SK-MEL-5 (cell line): Measurements from ENCODE around the gene ACOT7. TPM values are rescaled to one million over a fixed set of nuclear protein-coding genes. Genes with fewer than 3 reads are reported as not detected.

Experiments used
- DNase-seq: peaks from one replicate; pipeline ENCODE4 v3.0.0-alpha.2; 2016; ENCODE audit warnings: low read depth, low spot score
- in situ Hi-C: cut with HindIII; loops from 2 replicates; pipeline ENCODE4 v1.10.0; 2016; ENCODE audit warnings: low sequenced_read_pairs, high pct_unique_total_duplicates, low pct_unique_long_range_greater_than_20kb
- total RNA-seq: library from RNA; depleted of rRNA; stranded (reverse); fragments of >200 nt; shearing (Covaris generic); gene quantifications from 2 replicates; pipeline ENCODE4 v1.2.3, GENCODE V29; 2014

ACOT7 gene
- total RNA-seq, 1 experiment from 2014 or later = 125 TPM

DNA sequence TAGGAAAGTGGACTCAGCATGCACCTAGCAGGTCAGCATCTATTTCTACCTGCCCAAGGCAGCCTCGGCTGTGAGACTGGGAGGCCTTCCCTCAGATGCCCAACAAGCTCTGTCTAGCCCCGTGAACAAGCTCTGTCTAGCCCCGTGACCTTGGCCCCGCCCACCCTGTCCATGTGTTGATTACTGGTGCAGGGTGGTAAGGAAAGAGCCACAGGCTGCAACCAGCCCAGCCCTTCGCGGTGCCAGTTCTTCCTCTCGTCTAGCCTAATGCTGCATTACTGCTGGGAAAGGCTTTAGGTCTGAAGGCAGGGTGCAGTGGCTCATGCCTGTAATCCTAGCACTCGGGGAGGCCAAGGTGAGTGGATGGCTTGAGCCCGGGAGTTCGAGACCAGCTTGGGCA, 134.9 kb downstream of the ACOT7 start:
- in situ Hi-C loops = no loop called here
- no peak for DNase-seq

DNA sequence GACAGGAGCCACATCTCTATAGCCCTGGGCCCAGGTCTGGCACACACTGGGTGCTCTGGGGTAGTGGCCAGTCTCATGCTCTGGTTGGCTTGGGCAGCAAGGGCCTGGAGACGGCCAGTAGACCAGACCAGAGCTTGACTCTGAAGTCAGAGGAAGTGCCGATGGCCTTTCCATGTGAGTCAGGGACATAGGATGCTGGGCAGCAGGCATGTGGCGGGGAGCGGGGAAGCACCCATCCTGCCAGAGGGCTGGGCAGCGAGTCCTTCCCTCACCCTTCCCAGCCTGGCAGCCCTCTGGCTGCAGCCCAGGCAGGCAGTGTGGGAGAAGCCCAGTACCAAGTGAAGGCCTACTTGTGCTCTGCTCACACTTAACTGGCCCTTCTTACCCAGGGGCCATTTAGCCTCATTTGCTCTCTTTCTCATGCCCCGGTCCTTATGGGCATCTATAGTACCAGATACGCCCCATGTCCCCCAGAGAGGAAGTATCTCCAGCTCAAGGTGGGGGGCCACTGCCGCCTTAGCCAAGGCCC, 136.0 kb downstream of the ACOT7 start:
- no peak for DNase-seq
- in situ Hi-C loops = no loop called here

DNA sequence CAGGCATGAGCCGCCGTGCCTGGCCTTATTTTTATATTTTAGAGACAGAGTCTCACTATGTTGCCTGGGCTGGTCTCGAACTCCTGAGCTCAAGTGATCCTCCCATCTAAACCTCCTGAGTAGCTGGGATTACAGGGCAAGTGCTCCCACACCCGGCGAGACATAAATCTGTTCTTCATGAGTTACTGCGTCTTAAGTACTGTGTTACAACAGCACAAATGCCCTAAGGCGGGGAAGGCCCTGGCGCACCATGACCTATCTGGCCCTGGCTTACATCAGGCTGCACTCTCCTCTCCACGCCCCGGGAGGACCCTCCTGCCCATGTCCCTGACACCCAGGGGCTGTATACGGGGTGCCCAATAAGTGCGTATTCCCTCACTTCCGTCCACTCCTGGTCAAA, 136.9 kb downstream of the ACOT7 start:
- no peak for DNase-seq
- in situ Hi-C loops = no loop called here

DNA sequence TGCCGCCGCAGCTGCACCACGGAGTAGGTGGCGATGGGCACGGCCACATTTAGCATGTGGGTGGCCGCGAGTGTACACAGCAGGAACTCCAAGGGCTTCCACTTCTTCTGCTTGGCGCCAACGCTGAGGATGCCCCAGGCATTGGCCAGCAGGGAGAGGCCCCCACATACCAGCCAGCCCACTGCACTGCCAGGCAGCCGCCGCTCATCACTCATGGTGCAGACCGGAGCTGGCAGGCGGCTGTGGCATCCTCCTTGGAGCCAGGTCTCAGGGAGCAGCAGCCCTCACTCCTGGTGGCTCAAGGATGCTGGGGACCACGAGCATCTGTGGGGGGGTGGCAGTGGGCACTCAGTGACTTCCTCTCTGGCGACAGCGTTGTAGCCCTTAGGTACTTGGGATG, 138.9 kb downstream of the ACOT7 start:
- no peak for DNase-seq
- in situ Hi-C loops = no loop called here

DNA sequence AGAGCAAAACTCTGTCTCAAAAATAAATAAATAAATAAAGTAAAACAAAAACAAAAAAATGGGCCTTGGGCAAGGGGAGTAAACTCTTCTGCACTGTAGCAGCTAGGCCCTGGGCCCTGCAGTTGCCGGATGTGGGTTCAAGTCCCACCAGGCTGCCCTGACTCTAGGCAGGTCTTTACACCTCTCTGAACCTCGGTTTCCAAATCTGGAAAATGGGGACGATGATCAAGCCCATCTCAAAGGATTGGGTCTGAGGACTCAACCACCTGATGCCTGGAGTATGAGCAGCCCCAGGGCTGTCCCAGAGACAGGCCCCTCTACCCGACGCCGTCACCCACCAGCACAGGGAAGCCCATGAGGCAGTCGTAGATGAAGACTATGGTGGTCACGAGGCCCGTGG, 140.2 kb downstream of the ACOT7 start:
- in situ Hi-C loops = no loop called here
- DNase-seq = no peak

DNA sequence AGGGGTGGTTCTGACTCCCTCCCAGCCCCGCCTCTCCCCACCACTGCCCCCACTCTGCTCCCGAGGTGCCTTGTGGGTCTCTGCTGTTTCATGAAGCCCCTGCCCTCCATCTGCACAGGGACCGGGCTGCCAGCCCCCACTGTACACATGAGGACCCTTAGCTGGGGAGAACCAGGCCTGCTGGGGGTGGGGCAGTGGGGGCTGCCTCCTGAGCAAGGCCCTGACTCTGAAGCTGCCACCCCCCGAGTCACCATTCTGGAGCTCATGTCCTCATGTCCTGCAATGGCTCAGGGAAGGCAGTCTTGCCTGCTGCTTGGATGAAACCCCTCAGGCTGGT, 141.2 kb downstream of the ACOT7 start:
- DNase-seq = no peak
- in situ Hi-C loops = no loop called here

DNA sequence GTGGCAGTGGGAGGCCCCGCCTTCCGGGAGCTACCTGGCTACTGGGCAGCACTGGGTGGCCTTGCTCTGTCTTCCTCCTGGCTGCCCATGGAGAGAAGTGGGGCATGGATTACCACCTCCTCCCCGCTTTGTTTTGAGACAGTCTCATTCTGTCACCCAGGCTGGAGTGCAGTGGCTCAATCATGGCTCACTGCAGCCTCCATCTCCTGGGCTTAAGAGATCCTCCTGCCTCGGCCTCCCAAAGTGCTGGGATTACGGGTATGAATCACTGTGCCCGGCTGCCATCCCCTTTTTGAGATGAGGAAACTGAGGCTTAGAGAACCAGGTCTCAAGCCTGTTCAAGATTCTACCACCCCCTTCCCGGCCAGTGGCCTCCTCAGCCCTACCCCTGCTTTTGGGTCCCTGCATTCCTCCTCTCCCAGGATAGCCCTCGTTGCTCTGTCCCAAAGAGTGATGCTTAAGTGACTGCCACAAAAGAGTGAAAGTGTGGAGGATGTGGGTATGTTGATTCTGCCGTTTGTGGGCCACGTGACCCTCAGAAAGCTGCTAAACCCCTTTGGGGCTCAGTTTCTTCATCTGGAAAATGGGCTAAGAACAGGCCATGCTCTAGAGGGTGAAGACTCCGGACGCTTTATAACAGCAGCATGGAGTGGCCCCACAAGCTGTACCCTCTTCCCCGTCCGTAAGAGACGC, 141.7 kb downstream of the ACOT7 start:
- in situ Hi-C loops = no loop called here

DNA sequence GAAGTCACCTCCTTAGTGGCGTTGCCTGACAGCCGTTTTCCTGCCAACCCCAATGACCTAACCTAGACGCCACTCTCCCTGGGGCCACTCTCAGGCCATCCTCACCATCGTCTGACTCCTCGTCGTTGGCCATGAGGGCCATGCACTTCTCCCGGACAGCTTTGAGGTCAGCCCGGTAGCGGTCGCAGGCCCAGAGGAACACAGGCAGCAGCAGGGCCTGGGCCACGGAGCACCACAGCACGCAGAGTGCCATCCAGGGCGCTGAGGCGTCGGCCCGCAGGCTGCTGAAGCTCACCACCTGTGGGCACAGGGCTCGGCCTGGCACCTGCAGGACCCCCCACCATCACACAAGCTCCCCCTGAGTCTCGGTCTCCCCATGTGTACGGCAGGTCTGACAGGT, 142.3 kb downstream of the ACOT7 start:
- no peak for DNase-seq
- in situ Hi-C loops = no loop called here

More for the DNA sequence above, 141.7 kb downstream of the ACOT7 start:
- DNase-seq = no peak

DNA sequence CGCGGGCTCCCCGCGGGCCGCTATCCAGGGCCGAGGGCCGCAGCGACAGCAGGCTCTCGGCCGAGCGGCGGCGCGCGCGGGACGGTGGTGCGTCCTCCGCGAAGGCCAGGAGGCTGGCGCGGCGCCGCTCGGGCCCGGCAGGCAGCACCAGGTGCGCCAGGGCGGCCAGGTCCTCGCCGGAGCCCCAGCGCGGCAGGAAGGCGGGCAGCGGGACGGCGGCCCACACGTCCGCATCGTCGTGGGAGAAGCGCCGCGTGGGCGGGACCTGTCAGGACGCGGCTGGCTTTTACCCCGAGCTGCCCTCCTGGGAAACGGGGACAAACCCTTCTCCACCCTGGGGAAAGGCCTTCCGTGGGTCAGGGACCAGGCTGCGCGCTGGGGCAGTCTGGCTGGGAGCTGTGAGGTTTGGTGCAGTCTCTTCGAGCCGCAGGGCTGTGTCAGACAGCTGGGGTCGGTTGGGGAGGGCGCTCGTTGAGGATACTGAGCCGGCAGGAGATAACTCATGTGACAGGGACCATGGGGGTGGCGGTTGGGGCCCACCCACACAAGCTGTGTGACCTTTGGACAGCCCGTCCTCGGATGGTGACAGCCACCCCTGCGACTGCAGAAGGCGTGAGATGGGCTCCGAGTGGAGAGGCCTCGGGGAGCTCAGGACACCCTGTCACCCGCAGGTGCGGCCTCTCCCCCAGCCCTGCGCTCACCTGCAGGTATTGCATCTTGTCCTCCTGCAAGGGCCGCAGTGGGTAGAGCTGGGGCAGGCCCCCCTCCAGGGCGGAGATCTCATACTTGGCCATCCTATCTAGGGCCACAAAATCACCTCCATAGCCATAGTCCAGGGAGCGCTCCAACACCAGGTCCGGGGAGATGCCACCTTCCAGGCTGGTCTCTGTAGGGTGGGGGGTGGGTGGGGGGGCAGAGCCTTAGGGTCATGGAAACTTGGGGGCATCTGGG, 143.6 kb downstream of the ACOT7 start:
- no peak for DNase-seq
- in situ Hi-C loops = no loop called here

DNA sequence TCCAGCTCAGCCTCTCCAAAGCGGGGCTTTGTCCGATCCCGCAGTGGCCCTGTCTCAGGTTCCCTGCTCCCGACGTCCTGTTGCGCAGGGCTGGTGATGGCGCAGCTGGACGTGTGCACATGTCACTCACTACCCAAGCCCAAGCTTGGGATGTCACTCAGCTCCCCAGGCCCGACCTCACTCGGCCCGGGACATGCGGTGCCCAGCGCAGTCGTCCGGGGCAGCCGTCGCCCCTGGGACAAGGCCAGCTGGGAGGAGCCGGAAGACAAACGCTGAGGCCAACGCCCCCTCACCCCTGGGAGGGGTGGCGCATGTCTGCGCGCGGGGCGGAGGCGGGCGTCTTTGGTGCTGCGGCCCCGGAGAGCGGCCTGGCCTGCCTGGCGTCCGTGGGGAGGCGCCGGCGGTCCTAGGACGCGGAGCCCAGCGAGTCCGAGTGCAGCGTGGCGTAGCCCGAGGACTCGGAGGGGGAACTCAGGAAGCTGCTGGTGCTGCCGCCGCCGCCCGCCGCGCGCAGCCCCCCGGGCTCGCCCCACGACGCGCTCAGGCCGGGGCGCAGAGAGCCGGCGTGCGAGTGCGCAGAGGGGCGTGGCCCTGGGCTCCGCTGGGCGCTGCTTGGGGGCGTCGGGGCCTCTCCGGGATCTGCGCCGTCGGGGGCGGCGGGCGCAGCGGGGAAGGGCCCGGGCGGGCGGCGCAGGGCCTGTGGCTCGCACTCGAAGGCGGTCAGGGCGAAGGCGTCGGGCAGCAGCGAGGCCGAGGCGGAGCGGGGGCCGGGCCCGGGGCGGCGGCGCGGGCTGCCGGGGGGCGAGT, 144.4 kb downstream of the ACOT7 start:
- DNase-seq = no peak
- in situ Hi-C loops = no loop called here

DNA sequence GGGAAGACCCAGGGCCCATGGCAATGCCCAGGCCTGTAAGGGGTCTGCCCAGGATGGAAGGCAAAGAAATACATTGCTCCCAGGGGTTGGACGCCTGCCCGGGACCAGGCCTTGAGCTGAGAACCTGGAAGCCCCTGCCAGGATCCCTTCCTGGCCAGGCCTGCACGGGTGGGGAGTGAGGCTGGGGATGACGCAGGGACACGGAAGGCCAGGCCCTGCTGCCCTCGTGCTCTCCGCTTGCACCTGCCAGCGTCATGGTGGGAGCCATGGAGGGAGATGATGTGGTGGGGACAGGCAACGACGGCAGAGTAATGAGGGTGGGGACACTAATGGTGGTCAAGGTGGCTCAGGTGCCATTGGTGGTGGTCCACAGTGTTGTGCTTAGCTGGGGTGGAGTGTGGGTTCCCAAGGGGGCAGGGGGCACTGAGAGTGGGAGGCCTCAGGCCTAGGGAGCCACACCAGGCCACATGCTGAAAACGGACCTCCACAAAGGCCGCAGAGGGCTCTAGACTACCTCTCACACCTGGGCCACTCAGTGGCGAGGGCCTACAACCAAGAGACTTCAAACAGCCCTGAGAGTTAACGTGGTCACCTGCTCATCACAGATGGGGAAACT, 145.3 kb downstream of the ACOT7 start:
- DNase-seq = no peak
- in situ Hi-C loops = no loop called here

DNA sequence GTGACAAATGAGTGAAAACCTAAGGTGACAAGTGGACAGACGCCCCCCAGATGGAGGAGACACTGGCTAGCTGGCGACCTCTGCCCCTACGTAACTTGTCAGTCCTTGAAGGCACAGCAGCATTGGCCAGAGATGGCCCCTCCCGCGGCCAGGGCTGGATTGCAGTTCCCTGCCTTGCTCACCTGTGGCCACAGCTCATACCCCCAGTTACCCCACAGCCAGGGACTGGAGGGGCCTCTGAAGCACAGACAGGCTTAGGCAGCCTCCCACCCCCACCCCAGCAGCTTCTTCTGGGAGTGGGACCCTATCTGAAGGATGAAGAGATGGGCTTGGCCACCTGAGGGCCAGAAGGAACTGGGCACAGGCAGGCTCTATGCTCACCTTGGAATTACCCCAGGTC, 145.9 kb downstream of the ACOT7 start:
- DNase-seq = no peak
- in situ Hi-C loops = no loop called here

DNA sequence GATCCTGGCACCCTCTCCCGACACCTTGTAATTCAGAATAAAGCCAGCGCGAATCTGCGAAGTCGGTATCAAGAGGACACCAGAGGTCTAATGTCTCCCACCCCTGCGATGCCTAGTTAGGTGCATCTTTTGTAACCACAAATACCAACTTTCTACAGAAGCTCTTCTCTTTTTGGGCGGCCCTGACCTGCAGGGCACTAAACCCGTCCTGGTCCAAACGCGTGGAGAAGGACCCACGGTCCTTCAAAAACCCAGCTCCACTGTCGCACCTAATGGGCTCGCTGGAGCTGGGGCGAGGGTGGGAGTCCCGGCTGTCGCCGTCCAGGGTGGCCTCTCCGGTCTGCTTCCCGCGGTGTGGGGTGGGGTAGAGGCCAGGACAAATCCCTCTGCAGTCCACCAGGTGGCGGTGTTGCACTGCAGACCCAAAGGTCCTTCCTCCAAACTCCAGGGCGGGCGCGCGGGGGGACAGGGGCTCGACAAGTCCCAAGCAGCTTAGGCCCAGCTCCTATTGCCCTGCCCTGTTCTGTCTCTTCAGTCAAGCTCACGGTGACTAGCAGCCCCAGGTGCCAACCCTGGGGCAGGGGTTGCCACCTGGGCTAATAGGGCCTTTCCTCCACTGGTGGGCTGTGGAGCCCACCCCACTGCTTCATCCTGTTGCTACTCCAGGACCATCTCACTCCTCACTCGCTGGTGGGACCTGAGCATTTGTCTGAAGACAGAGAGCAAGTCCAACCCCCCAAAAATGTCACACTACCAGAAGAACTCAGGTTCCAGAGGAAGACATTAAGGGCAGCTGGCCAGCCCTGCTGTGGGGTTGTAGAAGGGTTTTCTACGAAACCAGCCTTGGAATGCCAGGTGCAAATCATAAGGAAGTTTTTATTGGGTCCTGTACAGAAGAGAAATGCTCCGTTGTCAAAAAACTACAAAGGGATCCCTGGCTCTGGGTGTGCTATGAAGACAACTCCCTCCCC, 146.8 kb downstream of the ACOT7 start:
- peak; percentile 67 for DNase-seq
- in situ Hi-C loops = no loop called here

DNA sequence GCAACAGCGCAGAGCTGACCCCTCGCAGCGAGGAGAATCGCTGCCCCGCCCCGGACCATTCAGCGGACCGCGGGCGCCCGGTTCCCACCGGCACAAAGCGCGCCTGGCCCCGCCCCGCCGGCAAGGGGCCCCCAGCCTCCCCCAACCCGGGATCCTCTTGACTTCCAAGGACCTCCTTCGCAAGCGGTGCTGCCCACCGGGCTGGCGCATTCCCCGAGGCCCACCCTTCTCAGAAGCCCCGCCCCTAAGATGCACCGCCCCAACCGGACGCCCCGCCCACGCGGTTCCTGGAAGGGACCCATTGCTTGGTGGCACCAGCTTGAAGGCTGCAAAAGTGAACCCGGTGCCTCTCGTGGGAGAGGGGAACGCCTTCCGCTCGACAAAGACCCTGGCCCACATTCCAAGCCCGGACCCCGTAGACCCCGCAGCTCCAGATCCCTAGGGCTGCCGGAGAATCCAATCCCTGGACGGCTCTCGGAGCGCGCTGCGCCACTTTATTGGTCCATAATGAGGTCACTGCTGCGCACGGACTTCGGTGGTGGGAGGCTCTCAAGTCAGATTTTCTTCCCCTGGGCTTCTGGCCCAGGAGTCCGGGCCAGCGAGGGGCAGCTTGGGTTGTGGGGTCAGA, 147.6 kb downstream of the ACOT7 start:
- peak; percentile 51 for DNase-seq
- in situ Hi-C loops = no loop called here

DNA sequence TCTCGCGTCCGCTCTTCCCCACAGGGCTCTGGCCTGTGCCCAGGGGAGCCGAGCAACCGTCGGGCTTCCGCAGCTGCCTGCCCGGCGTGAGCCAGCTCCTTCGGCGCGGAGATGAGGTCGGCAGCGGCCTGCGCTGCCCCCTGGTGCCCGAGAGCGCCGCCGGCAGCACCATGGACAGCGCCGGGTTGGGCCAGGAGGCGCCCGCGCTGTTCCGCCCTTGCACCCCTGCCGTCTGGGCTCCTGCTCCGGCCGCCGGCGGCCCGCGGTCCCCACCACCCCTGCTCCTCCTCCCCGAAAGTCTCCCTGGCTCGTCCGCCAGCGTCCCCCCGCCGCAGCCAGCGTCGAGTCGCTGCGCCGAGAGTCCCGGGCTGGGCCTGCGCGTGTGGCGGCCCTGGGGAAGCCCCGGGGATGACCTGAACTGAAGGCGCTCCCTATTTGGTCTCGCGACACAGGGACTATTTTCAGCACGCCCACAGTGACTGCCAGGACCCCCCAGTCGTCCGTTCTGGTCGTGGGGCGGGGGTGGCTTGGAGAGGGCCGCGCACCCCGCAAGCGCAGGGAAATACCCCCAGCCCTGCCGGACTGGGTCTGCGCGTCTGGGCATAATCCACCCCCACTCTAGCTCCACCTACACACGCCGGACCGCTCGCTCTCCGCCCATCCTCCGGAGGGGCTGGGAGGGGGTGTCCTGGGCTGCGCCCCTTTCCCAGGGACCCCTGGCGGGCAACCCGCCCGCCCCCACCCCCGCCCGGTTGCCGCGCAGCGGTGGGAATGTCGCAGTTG, 148.3 kb downstream of the ACOT7 start:
- DNase-seq = peak; percentile 70
- in situ Hi-C loops = no loop called here
